ENCODE results near the gene ZSCAN30. TPM values are rescaled to one million over a fixed set of nuclear protein-coding genes. Genes with fewer than 3 reads are reported as not detected.

Gene ZSCAN30
- total and polyA plus RNA-seq, 9 of the 15 experiments (the other 6 are each of a cell fraction or from before 2014, with no cell fraction given), result 4.6 to 13.6 (median 10.8) TPM

DNA sequence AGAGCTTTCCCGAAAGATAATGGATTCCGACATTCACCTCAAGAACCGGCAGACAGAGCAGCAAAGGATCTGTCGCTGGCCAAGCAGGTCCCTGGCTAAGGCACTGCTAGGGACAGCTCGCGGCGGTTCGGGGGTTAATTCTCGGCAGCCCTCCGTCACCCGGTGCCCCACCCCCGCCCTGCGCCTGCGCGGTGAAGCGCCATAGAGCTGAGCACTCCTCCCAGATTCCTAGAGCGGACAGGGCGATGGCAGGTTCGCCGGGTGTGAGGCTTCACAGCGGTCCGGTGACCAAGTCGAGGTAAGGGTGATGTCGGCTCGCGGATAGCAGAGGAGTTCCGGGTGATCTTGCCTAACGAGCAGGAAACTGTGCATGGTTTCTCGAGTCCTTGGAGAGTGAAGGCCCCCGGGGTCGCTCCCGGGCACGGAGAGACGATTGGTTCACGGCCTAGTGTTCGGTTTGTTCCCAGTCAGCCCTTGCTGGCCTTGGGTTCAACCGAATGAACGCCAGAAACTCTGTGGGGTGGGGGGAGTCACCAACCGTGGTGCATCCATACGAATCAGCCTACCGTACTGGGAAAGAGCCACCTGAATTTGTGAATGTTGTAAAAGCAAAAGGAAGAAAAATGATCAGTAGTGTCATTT lies at the start of gene ZSCAN30 (continued):
- peak in 1 of 2 experiments; percentile 43 for TF ChIP-seq E2F6 (IDR thresholded peaks at IDR 0.05; ENCODE audit: borderline replicate concordance in 1 of 2, extremely low read depth in 1 of 2, insufficient read depth in 1 of 2, insufficient read length in 1 of 2, low read depth in 1 of 2, low read length in 1 of 2, poor library complexity in 1 of 2, severe bottlenecking in 1 of 2)
- TF ChIP-seq BCL6 (CRISPR knock-in tag; IDR thresholded peaks at IDR 0.05), result no peak
- TF ChIP-seq RNF2 (IDR thresholded peaks at IDR 0.05), result peak; percentile 86
- no peak for TF ChIP-seq ZNF444 (CRISPR knock-in tag; IDR thresholded peaks at IDR 0.05)
- no peak for TF ChIP-seq POU5F1 (IDR thresholded peaks at IDR 0.05; ENCODE audit: borderline replicate concordance, low read depth, low read length, partially characterized antibody)
- TF ChIP-seq PRMT5 (CRISPR knock-in tag; IDR thresholded peaks at IDR 0.05), result no peak
- no peak for TF ChIP-seq HNRNPK (IDR thresholded peaks at IDR 0.05; ENCODE audit: low read depth, low read length, poor library complexity, severe bottlenecking)
- no peak for TF ChIP-seq XRCC3 (IDR thresholded peaks at IDR 0.05)
- TF ChIP-seq C11orf30 (IDR thresholded peaks at IDR 0.05; ENCODE audit: low read depth), result peak; percentile 96
- TF ChIP-seq ASH1L (IDR thresholded peaks at IDR 0.05; ENCODE audit: borderline replicate concordance, low read depth, partially characterized antibody), result no peak
- TF ChIP-seq SREBF2 (CRISPR knock-in tag; IDR thresholded peaks at IDR 0.05), result no peak
- peak in 1 of 2 experiments; percentile 82; a peak in 2 of 4 replicates for TF ChIP-seq ZMIZ1 (IDR thresholded peaks at IDR 0.05; ENCODE audit: low read depth in 2 of 2, low read length in 2 of 2)
- TF ChIP-seq KLF13 (tag; IDR thresholded peaks at IDR 0.05; ENCODE audit: borderline replicate concordance, low read depth), result peak; percentile 62; the same call in 1 of the 2 replicates
- peak; percentile 73 for TF ChIP-seq HDAC2 (IDR thresholded peaks at IDR 0.05)
- TF ChIP-seq ZNF79 (CRISPR knock-in tag; IDR thresholded peaks at IDR 0.05; ENCODE audit: low read depth), result no peak
- peak; percentile 42 for TF ChIP-seq NCOR1 (IDR thresholded peaks at IDR 0.05)
- TF ChIP-seq EP400 (IDR thresholded peaks at IDR 0.05), result peak; percentile 92
- no peak for TF ChIP-seq CCAR2 (IDR thresholded peaks at IDR 0.05; ENCODE audit: low read depth, low read length)
- TF ChIP-seq KAT8 (IDR thresholded peaks at IDR 0.05; ENCODE audit: low read depth), result peak; percentile 69; the same call in 1 of the 2 replicates
- no peak for TF ChIP-seq WHSC1 (IDR thresholded peaks at IDR 0.05; ENCODE audit: low read length)
- peak; percentile 94 for TF ChIP-seq MTA3 (IDR thresholded peaks at IDR 0.05; ENCODE audit: borderline replicate concordance)
- TF ChIP-seq ZBTB7A (IDR thresholded peaks at IDR 0.05; ENCODE audit: borderline replicate concordance, control insufficient read depth, low read depth, low read length), result no peak

Data from K562 (cell line).